Upper lobe of left lung (tissue), 6 donors: Measurements from ENCODE around the gene CPNE4. TPM values are rescaled to one million over a fixed set of nuclear protein-coding genes. Genes with fewer than 3 reads are reported as not detected.

Experiments
- ATAC-seq, 2 donors: fragments of 200-7000 bp; cut with Tn5 transposase; one replicate each; pipeline ENCODE4 v1.9.1; 2022; ENCODE audit warnings: mild to moderate bottlenecking in 2 of 2, moderate library complexity in 2 of 2; ENCODE audit not compliant: low FRiP score in 2 of 2
- DNase-seq, 2 donors: peaks; one replicate each; pipeline ENCODE4 v3.0.0-alpha.2; 2019 to 2020
- H3K27ac ChIP-seq, 4 donors: fragments of 200-600 bp; sonication (generic); one replicate each; pipeline ENCODE4 v1.5.1; 2016 to 2019
- H3K27me3 ChIP-seq, 4 donors: fragments of 200-600 bp; sonication (generic); one replicate each; pipeline ENCODE4 v1.5.1; 2017 to 2019
- H3K36me3 ChIP-seq, 4 donors: fragments of 200-600 bp; sonication (generic); one replicate each; pipeline ENCODE4 v1.5.1; 2016 to 2019
- H3K4me1 ChIP-seq, 4 donors: fragments of 200-600 bp; sonication (generic); one replicate each; pipeline ENCODE4 v1.5.1; 2018 to 2019
- H3K4me3 ChIP-seq, 4 donors: fragments of 200-600 bp; sonication (generic); one replicate each; pipeline ENCODE4 v1.5.1; 2017 to 2019; ENCODE audit warnings: mild to moderate bottlenecking in 2 of 4, moderate library complexity in 1 of 4
- H3K9me3 ChIP-seq, 4 donors: fragments of 200-600 bp; sonication (generic); one replicate each; pipeline ENCODE4 v1.5.1; 2018 to 2019
- EP300 ChIP-seq, 4 donors: sonication (generic); formaldehyde crosslinking; IDR thresholded peaks; one replicate each; pipeline ENCODE4 v1.5.1; 2017; ENCODE audit warnings: antibody characterized with exemption in 4 of 4, control low read depth in 2 of 4
- POLR2A ChIP-seq, 4 donors: fragments of 450-650 bp; IDR thresholded peaks; one replicate each; pipeline ENCODE4 v1.5.1; 2016 to 2017; ENCODE audit warnings: antibody characterized with exemption in 4 of 4, mild to moderate bottlenecking in 2 of 4
- POLR2AphosphoS5 ChIP-seq, 2 donors: sonication (generic); formaldehyde crosslinking; IDR thresholded peaks; one replicate each; pipeline ENCODE4 v1.5.1; 2017; ENCODE audit warnings: antibody characterized with exemption in 2 of 2
- WGBS, 2 donors: methylation state at CpG; one replicate each; pipeline ENCODE4 v1.1.5; 2017 to 2018; 5-methylcytosine and 5-hydroxymethylcytosine counted together
- total RNA-seq, 6 donors: library from RNA; depleted of rRNA in 4 of 6; stranded (reverse); fragments of >200 nt in 4 of 6; gene quantifications; one replicate each; pipeline versions ENCODE4 v1.1.0 to v1.2.1, GENCODE V29; 2016 to 2021
- TF ChIP-seq, protein P1 (sequence below), 6 experiments: fragments of 450-650 bp in 4 of 6; fragments of 200-600 bp in 2 of 6; sonication (generic) in 2 of 6; IDR thresholded peaks; one replicate each; pipeline ENCODE4 v1.5.1; 2016 to 2019; ENCODE audit warnings: antibody characterized with exemption in 6 of 6
- donor health status: DM: no; HTN: no; CAD: no; lungs with moderate emphysema.
- donor health status: DM: no; HTN: yes; CAD: no; lungs with severe emphysema.

CPNE4 gene
- total RNA-seq, 6 donors from 2014 or later = 0.34 to 2.1 (median 0.47) TPM; not detected in 3

GRCh38 chr3:131850223-131850622 lies 184.6 kb downstream of the CPNE4 start:
- ATAC-seq (no peak), DNase-seq (no peak)
- 95% methylated on average over 3 of the region's 3 CpGs for WGBS, 2 donors
- Histone ChIP-seq H3K4me1 (no peaks in the 10 kb centered on the region), H3K9me3 (no peaks in the 10 kb centered on the region), H3K4me3 (no peak overlapping the region), H3K36me3 (no peaks in the 10 kb centered on the region), H3K27me3 (no peaks in the 10 kb centered on the region), H3K27ac (no peak overlapping the region)
- no peak for TF ChIP-seq POLR2A (IDR thresholded peaks at IDR 0.05)
- TF ChIP-seq POLR2AphosphoS5 (IDR thresholded peaks at IDR 0.05) = no peak
- TF ChIP-seq EP300 (IDR thresholded peaks at IDR 0.05) = no peak
- TF ChIP-seq, protein P1, sequence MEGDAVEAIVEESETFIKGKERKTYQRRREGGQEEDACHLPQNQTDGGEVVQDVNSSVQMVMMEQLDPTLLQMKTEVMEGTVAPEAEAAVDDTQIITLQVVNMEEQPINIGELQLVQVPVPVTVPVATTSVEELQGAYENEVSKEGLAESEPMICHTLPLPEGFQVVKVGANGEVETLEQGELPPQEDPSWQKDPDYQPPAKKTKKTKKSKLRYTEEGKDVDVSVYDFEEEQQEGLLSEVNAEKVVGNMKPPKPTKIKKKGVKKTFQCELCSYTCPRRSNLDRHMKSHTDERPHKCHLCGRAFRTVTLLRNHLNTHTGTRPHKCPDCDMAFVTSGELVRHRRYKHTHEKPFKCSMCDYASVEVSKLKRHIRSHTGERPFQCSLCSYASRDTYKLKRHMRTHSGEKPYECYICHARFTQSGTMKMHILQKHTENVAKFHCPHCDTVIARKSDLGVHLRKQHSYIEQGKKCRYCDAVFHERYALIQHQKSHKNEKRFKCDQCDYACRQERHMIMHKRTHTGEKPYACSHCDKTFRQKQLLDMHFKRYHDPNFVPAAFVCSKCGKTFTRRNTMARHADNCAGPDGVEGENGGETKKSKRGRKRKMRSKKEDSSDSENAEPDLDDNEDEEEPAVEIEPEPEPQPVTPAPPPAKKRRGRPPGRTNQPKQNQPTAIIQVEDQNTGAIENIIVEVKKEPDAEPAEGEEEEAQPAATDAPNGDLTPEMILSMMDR (IDR thresholded peaks at IDR 0.05) = no peak

- no peaks in the 10 kb centered on the region for H3K4me1 ChIP-seq
- H3K27ac ChIP-seq = no peak overlapping the region
- H3K4me3 ChIP-seq = no peak overlapping the region
- ATAC-seq (no peak), DNase-seq (no peak)
- H3K27me3 ChIP-seq = no peaks in the 10 kb centered on the region
- H3K9me3 ChIP-seq = no peaks in the 10 kb centered on the region
- 81 to 83% methylated on average over 2 of the region's 2 CpGs for WGBS, 2 donors
- TF ChIP-seq, protein P1 (IDR thresholded peaks at IDR 0.05) = no peak
- no peak for TF ChIP-seq POLR2AphosphoS5 (IDR thresholded peaks at IDR 0.05)
- no peak for TF ChIP-seq POLR2A (IDR thresholded peaks at IDR 0.05)
- TF ChIP-seq EP300 (IDR thresholded peaks at IDR 0.05) = no peak
- H3K36me3 ChIP-seq = no peaks in the 10 kb centered on the region
Measured at GRCh38 chr3:131849616-131850015, 185.2 kb downstream of the CPNE4 start.

DNA sequence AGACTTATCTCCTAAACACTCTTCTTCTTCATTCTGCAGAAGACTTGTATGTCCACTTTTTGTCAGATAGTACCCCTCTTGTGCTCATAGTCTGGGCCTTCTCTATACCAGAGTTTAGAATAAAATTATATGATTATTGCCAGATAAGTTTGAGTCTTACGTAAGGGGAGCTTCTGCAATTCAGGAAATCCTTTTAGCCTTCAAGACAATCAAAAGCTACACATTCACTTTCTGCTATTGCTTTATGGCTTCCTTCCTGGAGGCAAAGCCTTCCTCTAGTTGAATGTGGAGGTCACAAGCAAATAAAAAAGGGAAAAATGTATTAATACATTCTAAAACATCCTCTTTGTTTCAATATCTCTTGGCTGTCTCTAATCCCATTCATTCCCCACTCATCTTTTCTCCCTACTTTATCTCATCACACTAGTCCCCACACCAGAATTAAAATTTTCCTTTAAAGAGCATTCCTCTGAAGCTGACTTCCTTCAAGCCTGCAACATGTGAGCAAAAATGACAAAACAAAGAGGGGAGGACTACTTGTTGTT lies 186.8 kb downstream of the CPNE4 start:
- ATAC-seq = no peak
- no peak overlapping the region for H3K27ac ChIP-seq

DNA sequence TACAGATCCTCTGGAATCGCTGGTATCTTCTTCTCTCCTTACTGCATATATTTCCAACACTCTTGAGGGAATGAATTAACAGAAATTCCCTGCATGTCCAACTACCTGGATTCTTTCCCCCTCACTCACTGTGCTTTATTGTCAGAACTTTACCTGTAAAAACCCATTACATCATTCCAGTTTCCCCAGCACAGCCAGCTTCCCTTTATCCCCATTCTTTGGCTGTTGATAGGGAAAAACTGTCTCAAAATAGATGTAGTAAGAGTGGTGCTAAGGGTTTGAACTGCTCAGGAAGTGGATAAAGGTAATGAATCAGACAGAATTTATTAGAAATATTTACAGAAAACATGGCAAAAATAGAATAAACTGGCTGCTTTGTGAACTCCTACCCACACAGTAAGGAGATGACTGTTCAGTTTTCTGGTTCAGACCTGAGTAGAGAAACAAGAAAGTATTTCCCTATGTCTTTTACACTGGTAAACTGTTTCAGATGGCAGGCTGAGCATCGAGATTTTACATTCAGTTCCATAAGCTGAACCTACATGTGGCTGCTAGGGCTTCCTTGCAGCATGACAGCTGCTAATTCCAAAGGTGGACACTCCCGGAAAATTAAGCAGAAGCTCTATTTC lies 188.4 kb downstream of the CPNE4 start:
- Histone ChIP-seq H3K4me3 (no peak overlapping the region), H3K36me3 (no peaks in the 10 kb centered on the region), H3K27ac (no peak overlapping the region), H3K27me3 (no peaks in the 10 kb centered on the region), H3K4me1 (no peaks in the 10 kb centered on the region), H3K9me3 (no peaks in the 10 kb centered on the region)
- WGBS, 2 donors = 24 to 78% methylated on average over 3 of the region's 3 CpGs
- no peak for DNase-seq
- TF ChIP-seq POLR2AphosphoS5 (IDR thresholded peaks at IDR 0.05) = no peak
- TF ChIP-seq, protein P1 (IDR thresholded peaks at IDR 0.05) = no peak
- no peak for TF ChIP-seq EP300 (IDR thresholded peaks at IDR 0.05)
- TF ChIP-seq POLR2A (IDR thresholded peaks at IDR 0.05) = no peak
- no peak for ATAC-seq

More for the DNA sequence above, 186.8 kb downstream of the CPNE4 start:
- no peak for DNase-seq
- 48% methylated on average over 1 of the region's 1 CpG for WGBS, 2 donors
- no peak overlapping the region for H3K4me3 ChIP-seq
- H3K36me3 ChIP-seq = no peaks in the 10 kb centered on the region
- TF ChIP-seq POLR2AphosphoS5 (IDR thresholded peaks at IDR 0.05) (no peak), EP300 (IDR thresholded peaks at IDR 0.05) (no peak), POLR2A (IDR thresholded peaks at IDR 0.05) (no peak)
- TF ChIP-seq, protein P1 (IDR thresholded peaks at IDR 0.05) = no peak
- H3K4me1 ChIP-seq = no peaks in the 10 kb centered on the region
- no peaks in the 10 kb centered on the region for H3K9me3 ChIP-seq
- H3K27me3 ChIP-seq = no peaks in the 10 kb centered on the region

DNA sequence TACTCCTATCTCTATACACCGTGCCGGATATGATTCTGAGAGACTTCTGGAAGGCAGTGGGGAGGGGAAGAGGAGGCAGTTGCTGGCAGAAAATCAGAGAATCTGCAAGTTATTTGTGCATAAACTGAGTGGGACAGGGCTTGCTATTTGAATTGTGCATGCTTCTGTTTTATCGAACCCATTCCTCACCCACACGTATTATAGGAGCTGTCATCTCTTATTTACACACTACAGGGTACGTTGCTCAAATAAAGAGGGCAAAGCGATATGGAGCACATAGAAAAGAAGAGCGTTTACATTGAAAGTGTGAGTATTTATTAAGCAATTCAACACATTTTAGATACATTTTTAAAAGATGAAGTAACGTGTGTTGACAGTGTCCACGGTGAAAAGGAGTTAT lies 191.6 kb downstream of the CPNE4 start:
- no peak overlapping the region for H3K4me3 ChIP-seq
- TF ChIP-seq POLR2AphosphoS5 (IDR thresholded peaks at IDR 0.05) (no peak), POLR2A (IDR thresholded peaks at IDR 0.05) (no peak), EP300 (IDR thresholded peaks at IDR 0.05) (no peak)
- TF ChIP-seq, protein P1 (IDR thresholded peaks at IDR 0.05) = no peak
- H3K27me3 ChIP-seq = no peaks in the 10 kb centered on the region
- DNase-seq = no peak
- H3K4me1 ChIP-seq = peaks cover 0 to 6% (median 0%) of the 10 kb centered on the region in 4 donors
- no peaks in the 10 kb centered on the region for H3K9me3 ChIP-seq
- ATAC-seq = no peak
- no peak overlapping the region for H3K27ac ChIP-seq
- H3K36me3 ChIP-seq = no peaks in the 10 kb centered on the region
- WGBS, 2 donors = 59 to 65% methylated on average over 9 of the region's 9 CpGs
